GM19351 (cell line): ENCODE measurements around the gene SNX27.

Experiments used
- ATAC-seq: cut with Tn5 transposase; IDR thresholded peaks from one replicate; pipeline ENCODE4 v1.9.1; 2021; ENCODE audit warnings: mild to moderate bottlenecking, moderate library complexity; ENCODE audit not compliant: unreplicated experiment

Gene SNX27

DNA sequence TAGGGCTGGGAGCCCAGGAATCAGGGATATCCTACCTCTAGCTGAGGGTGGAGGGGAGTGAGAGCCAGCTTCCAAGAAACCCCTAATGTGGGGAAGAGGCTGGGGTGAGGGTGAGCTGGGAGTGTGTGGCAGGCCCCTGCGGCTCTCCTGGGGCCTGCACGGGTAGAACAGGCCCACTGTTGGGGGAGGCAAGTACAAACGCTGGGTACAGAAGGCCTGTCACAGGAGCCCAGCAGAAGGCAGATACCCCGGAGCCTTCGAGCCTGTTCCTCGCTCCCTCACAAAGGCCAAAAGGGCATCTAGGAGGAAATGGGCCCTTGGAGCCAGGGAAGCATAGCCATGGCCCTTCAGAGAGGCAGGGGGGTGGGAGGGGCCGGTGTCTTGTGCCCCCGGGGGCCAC lies 91.1 kb downstream of the SNX27 start:
- ATAC-seq, result no peak

DNA sequence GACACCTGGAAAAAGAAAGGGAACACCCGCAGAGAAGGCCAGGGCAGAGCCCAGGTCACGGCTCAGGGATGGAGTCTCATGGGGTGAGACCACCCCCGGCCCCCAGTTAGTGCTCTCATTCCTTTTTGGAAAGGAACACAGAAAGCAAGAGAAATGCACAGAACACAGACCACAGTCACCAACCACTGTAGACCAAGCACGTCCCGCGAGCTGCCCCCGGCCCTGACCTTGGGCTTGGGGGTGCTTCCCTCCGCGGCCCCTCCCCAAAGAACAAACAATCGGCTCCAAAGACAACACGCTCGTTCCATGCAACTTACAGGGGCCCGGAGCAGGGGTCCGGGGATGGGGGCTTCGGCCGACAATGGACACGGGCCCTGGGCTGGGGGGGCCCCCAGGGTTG lies 92.0 kb downstream of the SNX27 start:
- ATAC-seq, result no peak

DNA sequence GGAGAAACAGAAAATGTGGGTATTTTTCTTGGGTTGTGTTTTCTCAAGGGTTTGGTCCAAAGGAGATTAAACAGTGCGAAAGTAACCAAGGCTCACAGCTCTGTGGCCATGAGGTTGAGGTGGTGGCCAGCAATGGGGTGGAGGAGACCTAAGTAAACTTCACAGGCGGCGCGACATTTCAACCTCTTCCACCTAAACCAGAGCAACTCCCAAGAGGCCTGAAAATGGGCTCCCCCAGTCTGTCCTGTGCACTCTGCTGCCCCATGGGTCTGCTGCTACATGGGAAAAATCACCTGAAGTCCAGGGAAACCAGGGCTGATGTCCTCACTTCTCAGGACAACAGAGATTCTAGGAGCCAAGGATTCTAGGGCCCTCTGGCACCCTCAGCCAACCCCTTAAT lies 92.4 kb downstream of the SNX27 start:
- ATAC-seq, result no peak

DNA sequence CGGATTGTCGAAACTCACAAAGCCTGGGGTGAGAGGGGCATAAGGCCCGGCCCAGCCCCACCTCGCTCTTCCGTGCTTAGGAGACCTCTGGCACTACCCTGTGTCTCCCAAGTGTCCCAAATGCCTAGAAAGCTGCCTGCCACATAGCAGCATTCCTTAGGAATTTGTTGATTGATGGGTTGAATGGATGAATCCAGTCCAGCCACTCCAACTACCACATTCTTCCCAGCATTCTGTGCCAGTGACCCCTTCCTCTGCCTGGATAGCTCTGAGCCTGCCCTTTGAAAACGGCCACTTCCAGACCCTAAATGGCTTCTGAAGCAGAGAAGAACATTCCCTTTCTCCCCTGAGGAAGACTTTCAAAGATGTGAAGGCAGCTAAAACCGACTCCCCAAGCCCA lies 93.3 kb downstream of the SNX27 start:
- no peak for ATAC-seq

DNA sequence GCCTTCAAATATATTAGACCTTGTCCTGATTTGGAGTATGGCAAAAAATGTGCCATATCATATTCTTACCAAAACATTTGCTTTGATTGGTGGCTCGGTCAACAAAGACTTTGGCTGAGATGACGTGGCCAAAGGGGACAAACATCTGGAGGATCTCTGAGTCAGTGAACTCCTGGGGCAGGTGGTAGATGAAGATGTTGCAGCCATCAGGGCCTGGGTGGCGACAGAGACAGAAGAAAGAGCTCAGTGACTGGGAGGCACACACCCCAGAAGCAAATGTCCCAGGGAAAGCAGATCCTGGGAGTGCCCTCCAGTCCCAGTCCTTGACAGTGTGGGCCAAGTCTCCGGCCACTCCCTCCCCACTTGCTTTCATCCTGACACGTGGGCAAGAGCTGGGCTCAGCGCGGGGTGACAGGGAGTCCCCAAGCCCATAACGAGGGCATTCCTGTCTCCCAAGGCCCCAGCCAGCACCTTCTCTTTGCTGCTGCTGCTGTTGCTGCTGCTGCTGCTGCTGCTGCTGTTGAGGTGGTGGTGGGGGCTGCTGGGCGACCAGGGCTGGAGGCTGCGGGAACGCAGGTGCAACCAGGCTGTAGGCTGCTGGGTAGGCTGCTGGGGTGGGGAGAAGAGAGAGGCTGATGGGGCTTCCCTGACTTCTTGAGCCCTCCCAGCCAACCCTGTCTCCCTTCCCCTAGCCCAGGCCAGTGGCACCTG lies 94.1 kb downstream of the SNX27 start:
- ATAC-seq, result no peak

DNA sequence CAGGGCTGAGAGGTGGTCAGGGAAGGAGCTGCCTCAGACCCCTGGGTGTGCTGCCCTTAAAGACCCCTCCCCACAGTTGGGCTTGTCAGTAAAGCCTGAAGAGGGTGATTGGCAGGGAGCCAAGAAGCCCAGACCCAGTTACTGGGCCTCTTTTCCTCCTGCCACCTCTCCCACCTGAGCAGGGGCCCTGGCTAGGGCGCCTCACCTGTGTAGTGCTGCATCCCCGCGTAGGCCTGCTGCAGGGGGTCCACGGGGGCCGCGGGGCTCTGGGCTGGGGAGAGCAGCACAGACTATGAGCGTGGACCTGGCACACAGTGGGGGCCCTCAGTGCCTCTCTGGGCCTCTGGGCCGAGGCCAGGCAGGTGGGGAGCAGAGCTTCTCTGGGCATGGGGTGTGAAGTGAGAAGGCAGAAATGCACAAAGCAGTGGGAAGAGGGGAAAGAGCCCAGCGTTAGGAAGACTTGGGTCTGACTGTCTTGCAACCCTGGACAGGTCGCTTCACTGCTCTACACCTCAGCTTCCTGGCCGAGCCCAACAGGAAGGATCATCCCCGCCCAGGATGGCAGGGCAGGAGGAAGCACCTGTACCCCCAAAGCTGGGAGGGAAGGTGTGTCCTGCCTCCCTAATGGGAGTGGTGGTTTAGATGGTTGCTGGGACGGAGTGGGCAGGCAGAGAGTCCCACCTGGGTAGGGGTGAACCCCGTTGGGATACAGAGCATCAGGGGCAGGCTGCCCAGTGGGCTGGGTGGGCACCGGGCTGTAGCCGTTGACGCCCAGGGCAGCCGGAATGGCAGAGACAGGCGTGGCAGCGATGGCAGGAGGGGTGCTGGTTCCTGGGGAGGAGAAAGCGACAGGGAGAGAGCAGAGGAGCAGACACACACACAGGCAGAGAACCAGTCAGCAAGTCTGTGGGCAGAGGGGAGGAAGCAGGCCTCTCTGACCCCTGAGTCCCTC lies 94.9 kb downstream of the SNX27 start:
- no peak for ATAC-seq

DNA sequence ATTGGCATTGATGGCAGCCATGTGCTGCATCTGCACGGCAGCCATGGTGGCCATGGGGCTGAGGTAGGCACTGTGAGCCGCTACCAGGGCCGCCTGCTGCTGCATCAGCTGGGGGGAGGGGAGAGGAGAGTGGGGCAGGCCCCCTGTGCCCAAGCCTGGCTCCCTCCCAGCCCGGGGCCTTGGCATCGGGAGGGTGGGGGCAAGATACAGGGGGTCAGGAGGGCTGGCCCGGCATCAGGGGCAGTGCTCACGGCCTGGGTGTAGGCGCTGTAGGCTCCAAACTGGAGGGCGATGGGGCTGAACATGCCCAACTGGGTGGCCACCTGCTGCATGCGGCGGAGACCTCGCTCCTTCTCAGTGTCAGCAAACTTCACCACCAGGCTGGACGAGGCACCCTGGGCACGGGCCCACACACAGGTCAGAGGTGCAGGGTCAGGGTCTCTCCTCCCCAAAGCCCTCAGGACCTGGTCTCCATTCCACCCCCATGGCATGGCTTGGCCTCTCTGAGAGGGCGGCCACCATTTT lies 95.8 kb downstream of the SNX27 start:
- ATAC-seq, result no peak

DNA sequence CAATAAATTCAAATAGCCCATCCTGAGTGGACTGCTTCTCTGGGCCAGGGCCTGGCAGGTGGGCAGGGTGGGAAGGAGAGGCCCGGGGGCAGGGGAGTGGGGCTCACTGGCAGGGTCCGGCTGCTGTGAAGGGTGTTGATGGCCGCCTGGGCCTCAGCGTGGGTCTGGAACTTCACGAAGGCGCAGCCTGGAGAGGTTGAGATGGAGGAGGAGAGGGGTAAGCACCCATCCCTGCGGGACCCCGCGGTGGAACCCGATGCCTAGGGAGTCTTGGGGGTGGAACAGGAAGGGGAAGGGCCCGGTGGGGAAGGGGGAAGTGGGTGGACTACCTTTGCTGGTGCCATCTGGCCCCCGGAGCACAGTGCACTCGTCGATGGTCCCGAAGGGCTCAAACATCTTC lies 97.0 kb downstream of the SNX27 start:
- ATAC-seq, result no peak

DNA sequence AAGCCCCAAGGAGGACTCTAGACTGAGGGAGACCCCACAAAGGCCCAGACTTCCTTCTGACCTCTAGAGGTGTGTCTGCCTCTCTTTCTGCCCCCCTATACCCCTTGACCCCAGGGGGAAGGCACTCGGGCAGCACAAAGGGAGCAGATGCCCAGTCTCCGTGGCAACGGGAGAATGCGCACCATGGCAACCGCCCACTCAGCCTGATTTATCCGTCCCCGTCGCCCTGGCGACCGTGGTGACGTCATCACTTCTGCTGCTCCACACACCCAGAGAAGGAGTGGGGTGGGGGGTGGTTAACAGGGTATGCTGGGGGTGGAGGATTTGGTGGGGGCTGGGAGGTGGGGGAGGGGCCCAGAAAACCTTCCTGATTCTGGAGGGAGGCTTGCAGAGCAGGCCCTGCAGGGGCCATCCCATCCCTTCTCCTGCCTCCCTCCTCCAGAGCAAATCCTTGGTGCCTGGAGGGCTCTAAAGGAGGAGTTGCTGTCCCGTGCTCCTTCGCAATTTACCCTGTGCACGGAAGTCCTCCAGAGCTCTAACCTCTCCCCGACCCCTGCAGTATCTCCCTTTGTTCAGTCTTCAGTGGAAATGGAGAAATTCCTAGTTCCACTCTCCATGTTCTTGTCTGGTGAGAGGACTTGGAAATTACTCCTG lies 98.5 kb downstream of the SNX27 start:
- no peak for ATAC-seq

DNA sequence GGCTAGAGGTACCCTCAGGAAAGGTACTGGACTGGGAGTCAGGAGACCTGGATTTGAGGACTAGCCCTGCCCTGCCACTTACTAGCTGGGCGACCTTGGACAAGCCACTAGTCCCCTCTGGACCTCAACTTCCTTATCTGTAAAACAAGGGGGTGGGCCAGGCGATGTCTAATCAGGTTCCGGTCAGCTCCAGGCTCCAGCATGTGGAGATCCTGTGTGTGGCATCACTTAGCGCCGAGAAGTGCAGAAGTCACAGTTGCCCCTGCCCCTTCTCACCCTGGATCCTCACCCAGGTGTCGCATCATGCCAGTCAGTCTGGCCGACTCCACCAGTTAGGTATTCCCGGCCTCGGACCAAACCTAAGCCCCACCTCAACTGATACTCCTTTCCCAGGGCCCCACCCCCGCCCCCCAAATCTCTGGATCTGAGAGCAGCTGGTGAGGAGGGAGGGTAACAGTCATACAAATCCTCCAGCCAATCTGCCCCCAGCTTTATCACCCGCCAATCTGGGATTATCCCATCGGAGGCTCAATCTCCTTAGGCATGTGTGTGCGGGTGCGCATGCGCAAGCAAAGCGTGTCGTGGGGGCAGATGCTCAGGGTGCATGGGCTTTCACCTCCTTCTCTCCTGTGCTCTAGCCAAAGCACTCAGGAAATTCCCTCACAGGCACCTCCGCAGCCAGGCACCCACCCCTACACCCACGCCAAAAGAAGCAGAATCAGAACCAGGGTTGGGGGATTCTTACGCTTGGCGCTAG lies 99.4 kb downstream of the SNX27 start:
- ATAC-seq, result no peak

DNA sequence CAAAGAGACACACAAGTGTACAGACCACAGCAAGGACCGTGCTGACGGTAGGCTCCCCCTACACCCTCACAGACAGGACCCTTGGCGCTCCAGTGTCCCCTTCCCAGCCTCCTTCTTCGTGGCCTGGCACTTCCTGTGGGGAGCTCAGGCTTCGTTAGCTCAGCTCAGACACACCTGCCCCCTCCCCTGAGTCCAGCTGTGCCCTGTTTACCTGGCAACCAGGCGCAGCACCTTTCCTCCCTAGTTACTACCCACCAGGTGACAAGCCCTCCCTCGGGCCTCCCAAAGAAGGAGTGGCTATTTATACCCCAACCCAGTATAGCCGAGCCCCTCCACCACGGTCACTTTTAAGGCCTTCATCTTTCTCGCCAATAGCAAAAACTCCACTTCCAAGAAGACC lies 100.1 kb downstream of the SNX27 start:
- no peak for ATAC-seq

DNA sequence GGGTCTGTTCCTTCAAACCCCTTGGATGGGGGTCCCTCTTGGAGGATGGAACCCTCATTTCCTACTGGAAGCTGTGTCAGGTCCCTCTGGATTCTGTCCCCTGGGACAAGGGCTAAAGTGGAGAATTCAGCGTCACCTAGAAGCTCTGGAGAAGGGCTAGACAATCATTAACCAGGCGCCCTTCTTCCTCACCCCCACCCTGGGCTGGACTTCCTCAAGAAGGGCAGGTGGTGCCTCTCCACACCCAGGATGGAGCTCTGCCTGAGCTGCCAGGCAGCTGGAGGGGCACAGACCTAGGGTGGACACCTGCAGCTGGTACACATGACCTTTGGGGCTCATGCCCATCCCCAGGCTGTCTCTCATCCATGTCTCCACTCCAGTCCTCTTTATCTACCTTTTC lies 101.2 kb downstream of the SNX27 start:
- ATAC-seq, result no peak

DNA sequence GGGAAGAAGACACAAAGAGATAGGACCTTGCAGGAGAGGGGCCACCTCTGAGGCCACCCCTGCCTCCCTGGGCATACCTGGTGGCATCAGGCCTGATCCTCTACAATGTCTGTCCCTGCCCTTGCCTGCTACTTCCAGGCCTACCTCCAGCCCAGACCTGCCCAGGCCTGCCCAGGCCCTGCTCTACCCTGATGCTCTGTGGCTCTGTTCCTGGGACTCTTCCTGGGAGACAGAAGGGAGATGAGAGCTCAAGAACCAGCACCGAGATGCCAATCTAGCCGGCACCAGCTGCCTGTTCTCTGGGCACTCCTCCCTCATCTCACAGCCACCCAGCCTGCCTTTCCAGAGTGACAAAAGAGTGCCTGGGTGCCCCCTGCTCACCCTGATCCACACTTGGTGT lies 102.0 kb downstream of the SNX27 start:
- ATAC-seq, result no peak

DNA sequence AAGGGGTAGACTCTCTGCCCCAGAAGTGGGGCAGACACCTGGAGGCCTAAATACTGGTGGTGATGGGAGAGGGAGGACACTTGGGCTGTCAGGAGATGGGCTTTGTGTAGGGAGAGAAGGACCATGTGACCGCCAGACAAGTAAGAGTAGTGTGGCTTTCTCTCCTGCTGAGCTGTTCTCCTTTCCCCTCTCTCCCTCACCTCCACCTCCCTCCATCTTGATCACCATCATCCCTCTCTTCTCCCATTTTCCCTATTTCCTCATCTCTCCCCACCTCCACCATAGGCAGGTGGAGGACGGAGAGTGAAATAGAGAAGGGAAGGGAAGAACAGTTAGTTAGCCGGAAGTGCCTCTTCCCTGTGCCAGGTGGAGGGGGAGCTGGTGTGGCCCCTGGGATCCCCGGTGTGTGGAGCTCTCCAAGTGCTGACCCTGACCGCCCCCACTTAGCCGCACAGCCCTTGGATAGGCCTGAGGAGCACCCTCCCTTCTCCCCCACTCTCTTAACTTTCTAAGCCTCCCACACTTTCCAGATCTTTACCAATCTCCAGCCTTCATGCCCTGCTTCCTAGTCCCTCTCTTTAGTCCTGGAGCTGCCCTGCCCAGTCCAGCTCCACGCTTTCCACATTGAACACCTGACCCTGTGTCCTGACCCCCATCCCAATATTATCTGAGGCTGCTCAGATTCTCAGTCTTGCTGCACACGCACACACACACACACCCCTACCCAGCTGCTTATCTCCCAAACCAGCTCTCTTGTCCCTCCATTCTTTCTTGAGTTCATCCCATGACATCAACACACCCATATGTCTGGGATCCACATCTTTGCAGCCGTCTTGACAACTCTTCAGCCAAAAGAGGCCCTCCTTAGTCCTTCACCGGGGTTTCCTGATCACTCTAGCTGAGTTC lies 103.2 kb downstream of the SNX27 start:
- ATAC-seq, result no peak

DNA sequence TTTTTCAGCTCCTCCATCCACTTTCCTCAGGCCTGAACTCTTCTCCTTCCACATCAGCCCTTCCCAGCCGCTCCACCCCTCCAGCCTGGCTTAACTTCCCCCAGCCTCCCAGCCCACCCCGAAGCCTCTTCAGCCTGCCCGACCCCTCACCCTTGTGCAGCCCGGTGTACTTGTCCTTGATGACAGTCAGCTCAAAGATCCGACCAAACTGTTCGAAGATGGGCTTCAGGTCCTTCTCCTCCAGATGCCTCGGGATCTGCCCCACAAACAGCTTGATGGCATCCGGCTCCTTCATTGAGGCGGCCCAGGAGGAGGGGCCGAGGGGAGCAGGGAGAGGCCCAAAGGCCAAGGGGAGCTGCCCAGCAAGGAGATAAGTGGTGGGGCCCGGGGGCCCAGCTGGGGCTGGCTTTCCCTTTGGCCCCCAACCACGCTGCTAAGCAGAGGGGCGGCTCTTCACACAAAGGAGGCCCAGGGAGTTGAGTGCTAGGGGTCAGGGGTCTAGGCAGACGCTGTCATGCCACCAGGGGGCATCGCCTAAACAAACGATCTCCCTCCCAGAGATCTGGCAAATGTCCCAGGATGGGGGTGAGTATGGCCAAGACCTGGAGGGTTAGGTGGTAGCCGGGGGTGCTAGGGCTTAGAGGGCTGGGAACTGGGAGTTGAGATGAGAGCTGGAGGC lies 104.0 kb downstream of the SNX27 start:
- ATAC-seq, result no peak

DNA sequence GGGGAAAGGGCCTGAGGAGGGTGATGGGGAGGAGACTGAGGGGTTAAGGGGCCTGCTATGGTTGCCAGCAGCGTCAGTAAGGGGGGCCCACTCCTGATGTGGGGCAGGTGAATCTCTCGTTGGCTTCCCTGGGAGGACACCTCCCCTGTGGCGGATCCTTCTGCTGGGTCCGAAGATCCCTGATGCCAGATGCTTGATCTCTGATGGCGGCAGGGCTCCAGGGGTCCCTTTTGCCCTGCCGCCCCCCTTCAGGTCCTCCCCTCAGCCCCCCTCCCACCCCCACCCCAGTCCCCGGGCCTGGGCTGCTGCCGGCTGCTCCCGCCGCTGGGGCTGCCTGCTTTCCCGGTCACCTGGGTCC lies 104.5 kb downstream of the SNX27 start:
- ATAC-seq, result no peak

DNA sequence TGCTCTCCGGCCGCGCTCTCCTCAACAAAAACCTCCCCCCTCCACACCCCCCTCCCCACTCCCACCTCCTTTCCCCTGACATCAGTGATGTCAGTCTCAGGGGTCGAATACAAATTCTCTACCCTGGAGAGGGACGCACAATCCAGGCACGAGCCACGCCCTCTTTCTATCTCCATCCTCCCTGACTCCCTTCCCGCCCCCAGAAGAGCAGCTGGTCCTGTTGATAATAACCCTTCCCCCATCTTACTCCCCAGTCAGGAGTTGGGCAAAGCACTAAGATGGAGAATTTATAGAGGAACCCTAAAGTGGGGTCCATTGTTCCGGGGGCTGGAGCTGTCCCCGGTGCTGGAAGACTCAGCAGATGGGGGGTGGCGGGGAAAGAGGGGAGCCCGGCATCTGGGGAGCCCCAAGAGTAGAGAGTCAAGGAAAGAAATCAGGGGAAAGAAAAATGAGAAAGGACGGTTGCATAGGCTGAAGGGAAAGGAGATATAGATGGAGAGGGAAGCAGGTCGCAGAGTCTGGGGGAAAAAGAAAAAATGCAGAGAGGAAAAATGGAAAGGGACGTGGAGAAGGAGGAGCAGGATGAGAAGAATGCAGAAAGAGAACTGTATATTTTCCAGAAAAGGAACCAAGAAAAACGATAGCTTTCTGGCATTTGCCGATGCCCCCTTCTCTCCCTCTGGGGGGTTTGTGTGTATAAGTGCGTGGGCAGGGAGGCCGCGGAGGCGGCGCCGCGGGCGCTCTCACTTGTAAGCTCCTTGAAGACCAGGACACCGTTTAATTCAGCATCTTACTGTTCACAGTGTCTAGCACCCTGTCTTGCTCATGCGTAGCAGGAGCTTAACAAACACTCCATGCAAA lies 105.2 kb downstream of the SNX27 start, which contains the start of gene CELF3:
Gene CELF3 (minus strand): TSS at position 33 of the 861 bp plus-strand sequence. CDS start 783 bp downstream, outside the sequence.
- no peak for ATAC-seq

DNA sequence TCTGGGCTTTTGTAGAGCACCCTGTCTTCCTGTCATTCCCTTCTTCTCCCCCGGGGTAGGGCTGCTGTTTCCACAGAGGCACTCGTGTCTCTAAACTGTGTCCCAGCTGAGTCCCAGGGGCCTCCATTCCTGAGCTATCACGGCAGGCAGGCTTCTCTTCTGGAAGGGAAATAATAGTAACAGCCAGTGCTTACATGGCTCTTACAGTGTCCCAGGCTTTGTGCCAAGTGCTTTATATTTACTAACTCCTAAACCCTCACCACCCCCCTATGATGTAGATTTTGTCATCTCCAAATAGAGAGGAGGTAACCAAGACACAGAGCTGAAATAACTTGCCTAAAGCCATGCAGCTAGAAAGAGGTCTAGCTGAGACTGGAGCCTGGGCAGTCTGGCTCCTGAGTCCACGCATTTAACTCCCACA lies 106.2 kb downstream of the SNX27 start:
- no peak for ATAC-seq
